ENCODE data around the gene PALLD.
"Not testable (repeated sequence)": the region's sequence is repeated elsewhere in the genome, so short reads cannot be mapped to it uniquely, and the experiment has no call there.

Gene PALLD

DNA sequence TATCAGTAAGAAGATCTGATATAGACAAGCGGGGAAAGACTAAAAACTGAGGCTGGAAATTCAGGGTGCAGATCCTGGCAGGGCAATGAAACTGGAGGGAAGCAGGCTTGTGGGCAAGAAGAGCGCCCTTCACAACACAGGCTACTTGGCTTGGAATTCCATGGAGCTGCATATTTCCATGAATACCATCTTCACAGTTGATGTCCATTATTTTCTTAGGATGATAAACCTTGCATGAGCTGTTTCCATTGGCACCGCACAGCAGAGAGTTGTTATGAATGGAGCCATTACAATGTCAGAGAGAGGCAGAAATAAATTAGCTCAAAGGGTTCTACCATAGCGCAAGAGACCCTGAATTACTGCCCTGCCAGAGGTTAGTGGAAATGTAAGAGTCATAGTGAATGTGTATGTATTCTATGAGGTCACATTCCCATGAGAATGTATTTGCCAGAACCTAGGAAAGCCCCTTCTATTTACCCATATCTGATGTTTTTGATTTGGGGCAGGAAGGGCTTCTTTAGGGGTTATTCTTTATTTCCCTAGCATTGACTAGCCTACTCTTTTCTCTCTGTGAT lies 215.6 kb downstream of the PALLD start:
- DNase-seq, result no peak

DNA sequence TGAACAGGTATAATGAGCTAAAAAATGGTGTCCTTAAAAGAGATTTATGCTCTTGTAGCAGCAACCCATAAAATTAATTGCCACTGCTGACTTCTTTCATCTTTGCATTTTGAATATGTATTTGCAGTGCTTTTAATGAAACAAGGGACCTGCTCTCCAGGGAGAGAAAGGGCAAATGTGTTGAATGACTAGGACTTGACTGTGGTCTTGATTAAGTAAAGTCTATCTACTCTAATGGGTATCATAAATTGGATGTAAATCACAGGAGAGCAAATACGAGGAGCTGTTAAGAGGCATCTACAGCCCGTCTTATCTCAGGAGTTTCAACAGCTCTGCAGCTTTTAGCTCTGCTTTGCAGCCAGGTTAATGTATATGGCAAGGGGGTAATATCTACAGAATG lies 216.4 kb downstream of the PALLD start:
- DNase-seq, result no peak

DNA sequence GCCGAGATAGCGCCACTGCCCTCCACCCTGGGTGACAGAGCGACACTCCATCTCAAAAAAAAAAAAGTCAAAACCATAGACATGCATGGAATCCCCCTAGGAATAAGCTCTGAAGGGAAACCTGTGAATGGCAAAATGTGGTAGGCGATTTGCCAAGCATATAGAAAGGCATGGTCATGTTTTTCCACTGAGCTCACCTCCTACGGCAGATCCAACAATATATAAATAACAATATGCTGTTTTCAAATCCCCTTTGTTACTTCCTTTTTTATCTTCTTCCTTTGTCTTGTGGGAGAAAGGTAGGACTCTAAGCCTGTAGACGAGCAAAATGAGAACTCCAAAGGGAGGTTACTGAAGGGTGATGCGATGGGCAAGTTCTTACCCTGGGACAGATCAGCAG lies 219.0 kb downstream of the PALLD start:
- DNase-seq, result no peak

DNA sequence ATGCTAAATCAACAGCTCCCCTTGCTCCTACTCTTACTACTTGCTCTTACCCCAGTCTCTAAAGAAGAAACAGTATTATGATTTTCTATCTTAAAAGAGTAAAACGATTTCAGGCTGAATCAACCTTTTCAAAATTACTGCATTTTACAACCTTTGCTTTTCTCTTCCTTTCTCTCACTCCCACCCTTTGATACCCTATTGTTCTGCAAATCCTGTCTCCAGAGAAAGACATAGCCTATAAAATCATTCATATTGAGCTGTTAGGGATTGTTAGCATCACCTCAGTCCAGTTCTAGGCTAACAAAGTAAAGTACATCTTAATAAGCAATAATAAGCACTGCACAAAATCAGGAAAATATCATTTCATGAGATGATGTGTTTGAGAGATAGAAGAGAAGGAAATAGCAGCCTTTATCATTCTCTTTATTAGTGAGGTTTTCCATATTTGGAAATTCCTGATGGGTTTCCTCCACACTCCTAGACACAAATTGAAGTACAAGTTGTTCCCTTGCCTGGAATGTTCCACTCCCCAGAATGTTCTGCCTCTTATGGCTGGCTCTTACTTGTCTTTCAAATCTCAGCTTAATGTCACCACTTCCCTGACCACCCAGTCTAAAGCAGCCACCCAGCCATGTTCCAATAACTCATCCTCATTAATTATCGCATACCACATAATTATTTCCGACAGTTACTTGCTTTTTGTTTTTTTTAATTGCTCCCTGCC lies 219.7 kb downstream of the PALLD start:
- DNase-seq, result no peak

DNA sequence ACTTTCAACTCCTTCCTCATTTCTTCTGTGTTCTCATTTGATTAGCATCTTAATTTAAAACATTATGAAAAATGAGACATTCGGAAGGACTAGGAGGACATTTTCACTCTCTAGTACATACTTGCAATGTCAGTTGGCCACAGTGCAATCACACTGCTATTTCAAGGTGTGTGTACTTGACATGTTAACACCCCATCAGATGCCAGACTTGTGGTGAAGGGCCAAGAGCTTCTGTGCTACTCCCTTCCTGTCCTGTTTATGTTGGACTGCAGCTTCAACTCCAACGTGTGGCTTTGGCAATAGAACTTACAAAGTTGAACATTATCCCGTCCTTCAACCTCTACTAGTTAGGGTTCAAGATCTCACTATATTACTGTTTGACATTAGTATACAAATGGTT lies 221.0 kb downstream of the PALLD start:
- no peak for DNase-seq

DNA sequence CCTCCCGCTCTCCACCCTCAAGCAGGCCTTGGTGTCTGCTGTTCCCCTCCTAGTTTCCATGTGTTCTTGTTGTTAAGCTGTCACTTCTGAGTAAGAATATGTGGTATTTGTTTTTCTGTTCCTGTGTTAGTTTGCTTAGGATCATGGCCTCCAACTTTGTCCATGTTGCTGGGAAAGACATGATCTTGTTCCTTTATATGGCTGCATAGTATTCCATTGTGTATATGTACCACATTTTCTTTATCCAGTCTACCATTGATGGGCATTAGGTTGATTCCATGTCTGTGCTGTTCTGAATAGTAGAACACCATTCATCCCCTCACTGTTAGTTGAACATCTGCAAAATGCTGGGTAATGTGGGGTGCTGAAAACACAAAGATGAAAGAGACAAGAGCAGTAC lies 222.9 kb downstream of the PALLD start:
- no peak for DNase-seq

DNA sequence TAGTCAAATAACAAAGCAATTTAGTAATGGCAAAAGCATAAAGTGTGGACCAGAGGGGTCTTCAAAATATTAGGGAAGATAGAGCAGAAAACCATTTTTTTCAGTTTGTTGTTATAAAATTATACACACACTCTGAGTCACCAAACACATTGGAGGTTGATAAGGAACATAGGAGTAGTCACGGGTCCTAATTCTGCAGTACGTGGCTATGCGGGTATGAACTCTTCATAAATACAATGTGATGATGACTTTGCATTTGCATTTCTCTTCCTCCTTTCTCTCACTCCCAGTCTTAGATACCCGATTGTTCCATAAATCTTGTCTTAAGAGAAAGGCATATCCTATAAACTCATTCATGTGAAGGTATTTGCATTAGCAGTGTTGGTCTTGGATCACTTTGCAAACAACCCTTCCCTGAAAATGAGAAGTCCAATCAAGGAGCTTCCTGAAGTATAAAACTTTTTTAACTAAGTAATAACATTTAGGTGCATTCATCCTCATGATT lies 223.6 kb downstream of the PALLD start:
- no peak for DNase-seq

DNA sequence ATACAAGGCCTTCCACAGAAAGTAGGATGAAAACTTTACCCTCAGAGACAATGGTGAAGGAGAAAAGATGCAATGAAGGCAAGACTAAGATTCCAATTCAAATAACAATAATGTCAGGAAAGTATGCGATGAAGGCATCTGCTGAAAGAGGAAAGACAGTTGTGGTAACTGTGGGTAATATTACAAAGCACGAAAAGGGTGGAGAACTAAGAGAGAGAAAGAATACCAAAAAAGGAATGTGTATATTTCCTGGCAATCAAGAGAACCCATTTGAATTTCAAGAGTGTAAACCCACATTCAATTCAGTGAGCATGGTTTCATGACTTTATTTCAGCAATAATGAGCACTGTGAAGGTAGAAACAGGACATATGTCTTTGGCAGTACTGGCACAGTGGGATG lies 225.5 kb downstream of the PALLD start:
- DNase-seq, result no peak

DNA sequence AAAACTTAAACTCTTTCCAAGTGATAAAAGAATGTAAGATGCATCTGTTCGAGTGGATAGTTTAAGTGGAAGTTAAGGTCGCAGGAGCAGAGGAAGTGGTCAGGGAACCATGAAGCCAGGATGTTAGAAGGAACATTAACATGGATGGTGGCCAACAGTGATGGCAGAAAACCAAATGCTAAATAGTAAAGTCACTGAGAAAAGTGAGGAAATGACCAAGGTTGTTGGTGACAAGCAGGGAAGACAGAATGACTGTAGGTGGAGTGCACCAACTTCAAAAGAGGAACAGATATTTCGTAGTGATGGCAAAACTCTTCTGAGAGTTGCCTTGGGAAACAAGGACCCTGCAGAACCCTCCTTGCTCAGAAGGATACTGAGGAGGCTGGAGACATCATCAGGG lies 226.2 kb downstream of the PALLD start:
- no peak for DNase-seq

DNA sequence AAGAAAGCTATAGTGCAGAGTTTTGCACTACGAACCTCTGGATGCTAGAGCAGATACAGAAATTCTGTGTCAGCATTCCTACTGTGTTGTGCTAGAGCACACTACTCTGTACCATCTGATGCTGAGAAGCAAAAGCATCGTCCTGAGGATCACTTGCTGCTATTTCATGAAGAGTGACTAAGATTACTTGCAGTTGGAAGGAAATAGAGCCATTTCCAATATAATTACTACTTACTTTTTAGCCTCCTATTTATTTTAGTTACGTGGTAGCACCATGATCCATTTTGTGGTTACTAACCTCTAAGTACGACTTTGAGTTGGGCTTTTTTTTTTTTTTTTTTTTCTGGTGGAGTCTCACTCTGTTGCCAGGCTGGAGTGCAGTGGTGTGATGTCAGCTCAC lies 226.7 kb downstream of the PALLD start:
- DNase-seq, result no peak

DNA sequence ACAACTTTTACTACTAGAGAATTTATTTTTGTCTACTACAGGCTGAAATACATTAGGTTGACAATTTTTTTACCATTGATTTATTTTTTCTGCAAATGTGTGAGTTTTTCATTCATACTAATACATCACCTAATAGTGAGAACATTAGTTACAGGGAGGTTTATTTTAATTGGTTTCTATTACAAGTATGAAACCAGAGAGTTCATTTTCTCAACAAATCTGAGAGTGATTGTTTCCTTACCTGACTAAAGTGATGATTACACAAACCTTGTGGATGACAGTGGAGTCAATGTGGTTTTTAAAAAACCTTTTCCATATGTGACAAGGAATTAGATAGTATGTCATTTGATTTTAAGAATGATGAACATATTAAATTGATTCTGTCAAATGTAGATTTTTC lies 227.4 kb downstream of the PALLD start:
- no peak for DNase-seq

DNA sequence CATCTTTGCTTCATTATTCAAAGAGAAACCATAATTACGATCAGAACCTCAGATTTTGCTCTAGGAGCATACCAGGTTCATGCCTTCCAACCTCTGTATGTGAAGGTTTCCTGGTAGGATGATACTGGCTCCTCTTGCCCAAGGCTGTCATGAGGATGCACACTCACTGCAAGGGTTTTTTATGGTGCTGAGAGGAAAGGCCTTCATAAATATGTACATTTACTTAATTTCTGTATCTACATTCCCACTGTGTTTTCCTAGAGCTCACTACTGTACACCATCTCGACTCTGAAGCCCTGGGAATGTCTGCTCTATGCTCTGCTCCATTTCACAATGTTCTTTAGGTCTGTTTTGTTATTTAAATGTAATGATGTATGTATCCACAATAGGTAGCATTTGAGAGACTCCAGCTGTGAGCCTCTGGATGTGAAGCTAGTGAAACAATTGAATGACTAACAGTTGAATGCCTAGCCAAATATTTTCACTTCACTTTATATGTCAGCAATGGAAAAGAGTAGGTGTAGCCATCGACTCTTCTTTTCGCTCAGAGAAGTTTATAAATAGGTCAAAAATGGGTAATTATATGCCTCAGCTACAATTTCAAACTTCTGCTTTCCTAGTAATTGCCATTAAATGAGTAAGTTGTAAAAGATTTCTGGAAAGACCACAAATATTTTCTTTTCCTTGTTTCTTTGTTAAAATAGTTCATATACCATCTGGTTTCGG lies 228.0 kb downstream of the PALLD start:
- no peak for DNase-seq

DNA sequence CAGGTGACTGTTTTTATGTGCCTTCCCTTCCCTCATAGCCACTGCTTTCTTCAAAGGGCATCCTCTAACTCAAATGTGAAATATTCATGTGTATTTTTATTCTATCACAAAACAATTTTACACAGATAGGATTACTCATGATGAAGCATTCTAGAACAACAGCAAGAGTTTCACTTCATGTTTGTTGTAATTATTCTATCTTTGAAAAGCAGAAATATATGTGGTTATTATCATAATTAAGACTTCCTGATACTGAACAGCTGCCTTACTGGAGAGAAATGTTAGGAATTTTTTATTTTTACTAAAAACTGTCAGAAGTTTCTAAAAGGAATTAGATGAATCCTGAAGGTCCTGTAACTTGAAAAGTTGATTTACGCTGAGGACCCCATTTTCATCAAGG lies 229.1 kb downstream of the PALLD start:
- DNase-seq, result no peak

DNA sequence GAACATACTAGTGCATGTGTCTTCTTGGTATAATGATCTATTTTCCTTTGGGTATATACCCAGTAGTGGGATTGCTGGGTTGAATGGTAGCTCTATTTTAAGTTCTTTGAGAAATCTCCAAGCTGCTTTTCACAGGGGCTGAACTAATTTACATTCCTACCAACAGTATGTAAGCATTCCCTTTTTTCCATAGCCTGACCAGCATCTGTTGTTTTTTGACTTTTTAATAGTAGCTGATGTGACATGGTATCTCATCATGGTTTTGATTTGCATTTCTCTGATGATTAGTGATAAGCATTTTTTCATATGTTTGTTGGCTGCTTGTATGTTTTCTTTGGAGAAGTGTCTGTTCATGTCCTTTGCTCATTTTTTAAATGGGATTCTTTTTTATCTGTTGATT lies 230.3 kb downstream of the PALLD start:
- not testable (repeated sequence) for DNase-seq

DNA sequence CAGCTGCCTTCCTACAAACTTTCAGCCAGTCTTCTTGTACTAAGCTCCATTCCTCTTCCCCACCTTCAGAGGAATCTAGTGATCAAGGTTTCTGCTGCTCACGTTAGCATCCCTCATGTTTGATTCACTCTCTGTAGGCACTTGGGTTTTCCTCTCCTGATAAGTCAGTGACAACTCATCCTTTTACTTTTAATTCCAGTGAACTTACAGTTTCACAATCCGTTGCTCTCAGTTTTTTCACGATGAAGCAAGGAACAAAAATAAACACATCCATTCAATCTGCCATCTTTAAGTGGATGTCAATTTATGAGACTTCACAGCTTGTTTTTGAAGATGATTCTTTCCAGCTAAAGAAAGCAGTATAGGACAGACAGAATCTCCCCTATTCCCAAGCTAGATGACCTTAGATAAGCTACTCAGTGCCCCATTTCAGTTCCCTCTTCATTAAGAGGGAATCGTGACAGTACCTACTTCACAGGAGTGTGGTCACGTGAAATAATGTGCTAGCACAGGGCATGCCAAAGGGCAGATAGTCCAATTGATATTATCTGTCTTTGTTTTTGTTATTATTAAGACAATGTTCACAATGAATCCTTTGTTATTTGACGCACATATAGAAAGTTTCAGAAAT lies 234.3 kb downstream of the PALLD start:
- DNase-seq, result no peak

DNA sequence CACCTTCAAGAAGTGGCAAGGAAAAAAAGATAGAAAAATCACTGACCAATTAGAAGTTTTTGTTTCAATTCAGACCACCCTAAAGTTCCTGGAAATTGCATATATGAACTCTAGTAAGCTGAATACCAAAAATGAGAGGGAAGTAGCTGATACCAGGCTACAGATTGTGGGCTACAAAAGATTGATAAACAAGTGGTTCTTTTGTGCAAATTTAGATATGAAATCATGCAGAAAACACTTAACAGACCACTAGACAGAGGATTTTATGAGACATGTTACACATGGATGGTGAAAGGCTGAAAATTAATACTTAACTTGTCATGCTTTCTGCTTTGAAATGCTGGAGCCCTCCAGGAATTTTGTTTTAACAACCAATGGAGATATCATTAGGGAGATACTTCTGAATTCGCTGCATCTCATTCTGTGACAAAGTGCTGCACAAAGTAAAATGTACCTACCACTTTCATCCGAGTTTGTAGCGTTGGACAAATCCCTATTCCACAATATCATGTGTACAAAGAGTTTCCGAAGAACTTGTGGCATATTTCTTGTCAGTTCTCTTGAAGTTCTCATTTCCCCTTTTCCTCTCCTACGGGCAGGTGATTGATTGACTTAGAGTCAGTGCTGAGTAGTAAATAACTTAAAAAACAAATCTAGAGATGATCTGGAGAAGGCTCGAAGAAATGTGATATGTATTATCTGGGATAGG lies 235.0 kb downstream of the PALLD start:
- DNase-seq, result no peak

DNA sequence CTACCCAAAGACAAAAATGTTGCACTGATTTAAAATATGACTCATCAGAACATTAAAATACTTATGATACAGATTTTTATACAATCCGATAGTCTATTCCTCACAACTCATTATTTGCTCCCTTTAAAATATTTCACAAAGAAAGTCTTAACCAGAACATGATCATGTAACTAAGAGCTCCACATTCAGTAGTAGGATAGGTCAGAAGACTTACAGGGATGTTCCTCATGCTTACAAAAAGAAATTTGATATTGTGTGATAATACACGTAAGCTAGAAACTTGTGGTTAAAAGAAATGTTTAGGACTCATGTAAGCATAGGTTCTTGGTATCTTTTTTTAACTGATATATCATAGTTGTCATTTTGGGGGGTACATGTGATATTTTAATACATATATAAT lies 235.9 kb downstream of the PALLD start:
- DNase-seq, result no peak

DNA sequence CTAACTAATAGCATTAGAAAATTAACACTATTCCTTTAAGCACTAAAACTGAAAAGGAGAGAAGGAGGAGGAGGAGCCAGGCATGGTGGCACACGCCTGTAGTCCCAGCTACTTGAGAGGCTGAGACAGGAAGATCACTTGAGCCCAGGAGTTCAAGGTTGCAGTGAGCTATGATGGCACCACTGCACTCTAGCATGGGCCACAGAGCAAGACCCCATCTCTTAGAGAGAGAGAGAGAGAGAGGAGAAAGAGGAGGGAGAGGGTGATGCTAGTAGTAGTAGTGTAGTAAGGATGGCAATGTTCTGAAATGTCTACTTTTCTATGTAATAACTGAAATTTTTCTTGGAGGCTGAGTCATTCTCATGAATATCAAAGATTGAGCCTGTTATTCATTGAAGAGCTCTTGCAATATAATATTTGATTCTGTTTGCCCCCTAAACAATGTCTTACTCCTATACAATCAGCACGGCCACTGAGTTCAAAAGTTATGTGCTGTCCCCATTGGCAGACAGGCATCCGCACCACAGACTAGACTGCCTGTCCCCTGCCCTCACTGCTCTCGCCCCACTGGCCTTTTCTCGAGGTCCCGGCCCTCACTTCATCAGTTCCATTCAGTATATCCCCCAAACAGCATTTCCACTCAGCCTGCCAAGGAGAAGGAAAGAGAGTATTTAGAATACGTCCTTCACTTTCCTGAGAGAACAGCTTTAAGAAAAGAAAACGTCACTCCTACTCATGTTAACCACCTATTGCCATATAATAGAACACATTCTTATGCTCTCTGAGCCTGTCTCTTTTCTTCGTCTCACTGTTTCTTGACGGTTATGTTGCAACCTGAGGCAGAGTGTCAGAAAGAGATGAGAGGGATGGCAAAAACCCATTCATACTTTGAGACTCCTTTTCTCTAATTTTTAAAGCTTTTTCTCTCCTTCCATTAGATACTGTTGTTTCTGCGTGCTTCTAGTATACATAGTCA lies 238.1 kb downstream of the PALLD start:
- DNase-seq, result no peak

DNA sequence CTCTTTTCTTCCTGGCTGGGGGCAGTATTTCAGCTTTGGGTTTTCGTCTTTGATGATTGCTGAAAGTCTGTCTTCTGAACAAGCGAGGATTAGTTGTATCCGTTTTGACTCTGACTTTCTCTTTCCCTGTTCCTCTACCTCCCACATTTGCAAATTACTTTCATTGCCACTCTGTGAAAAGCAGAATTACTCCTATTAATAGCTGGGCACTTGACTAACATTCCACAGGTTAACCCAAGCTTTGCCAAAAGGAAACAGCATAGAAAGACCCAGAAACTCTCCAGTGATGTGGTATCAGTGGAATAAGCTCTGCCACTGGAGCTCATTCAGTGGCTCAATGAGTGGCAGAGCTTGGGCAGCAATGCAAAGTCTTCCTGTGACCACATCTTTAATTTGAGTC lies 238.9 kb downstream of the PALLD start:
- DNase-seq, result no peak

DNA sequence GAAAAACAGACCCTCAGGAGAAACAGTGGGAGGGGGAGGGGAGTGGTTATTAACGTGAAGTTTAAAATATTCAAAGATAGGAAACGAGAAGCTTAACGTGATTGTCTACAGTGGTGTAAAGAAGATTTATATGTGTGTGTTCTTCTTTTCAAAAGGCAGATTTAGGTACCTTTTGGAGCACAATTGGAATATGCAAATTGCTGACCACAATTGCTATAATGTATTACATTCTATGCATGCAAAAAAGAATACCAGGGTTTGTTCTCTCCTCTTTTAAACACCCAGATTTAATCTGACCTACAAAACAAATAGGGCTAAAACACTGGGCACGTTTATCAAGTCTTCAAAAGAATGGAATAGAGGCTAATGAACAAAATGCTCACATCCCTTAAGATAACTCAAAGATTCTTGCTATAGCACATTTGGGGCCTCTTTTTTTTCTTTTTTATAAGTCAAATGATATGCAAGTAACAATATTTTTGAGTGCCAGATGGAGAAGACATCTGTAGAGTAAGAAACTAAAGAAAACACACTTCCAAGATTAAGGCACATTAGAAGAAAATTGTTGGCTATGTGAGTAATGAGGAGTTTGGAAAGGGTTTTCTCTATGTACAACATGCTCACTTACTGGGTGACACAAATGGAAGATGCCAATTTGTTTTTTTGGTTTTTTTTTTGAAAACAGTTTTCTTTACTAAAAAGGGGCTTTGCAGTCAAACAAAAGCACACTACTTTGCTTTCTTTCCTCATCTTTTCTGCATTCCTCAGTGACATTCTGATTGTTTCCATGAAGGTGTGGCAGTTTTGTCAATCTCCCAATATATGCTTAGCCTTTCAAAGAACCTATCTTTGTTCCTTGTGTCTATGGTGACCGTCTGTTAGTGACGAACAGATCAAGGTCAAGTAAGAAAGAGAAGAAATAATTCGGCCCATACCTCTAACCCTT lies 240.3 kb downstream of the PALLD start:
- DNase-seq, result no peak

DNA sequence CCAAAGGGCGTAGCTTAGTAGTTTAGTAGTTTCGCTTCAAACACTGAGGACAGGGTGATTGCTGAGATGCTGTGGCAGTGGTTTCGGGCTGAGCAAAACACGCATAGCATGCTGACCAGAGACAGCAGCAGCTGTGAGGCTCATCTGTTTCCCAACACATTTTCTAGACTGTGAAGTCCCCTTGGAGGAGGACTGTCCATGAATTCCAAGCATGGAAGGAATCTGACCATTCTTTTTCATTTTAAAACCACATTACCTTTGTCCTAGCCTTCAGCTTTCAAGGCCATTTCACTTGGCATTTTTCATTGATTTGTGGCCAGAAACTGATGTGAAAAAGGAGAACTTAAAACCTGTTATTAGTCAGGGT lies 240.9 kb downstream of the PALLD start:
- DNase-seq, result no peak

All from stimulated activated CD4-positive, alpha-beta T cell treated with anti-CD3 and anti-CD28 coated beads, Interleukin-1b, Interleukin-23, amount 100 ng/mL, for 48 hours (primary cell).